Amygdala (tissue), 56 donors: ENCODE data around the gene CFTR.
A peak's percentile ranks its signal among the peaks of the same experiment; 100 is the strongest.
"Not testable (repeated sequence)": the region's sequence is repeated elsewhere in the genome, so short reads cannot be mapped to it uniquely, and the experiment has no call there.

Experiments
- DNase-seq, 56 donors: peaks; one replicate each; lab custom pipeline; 2025; lab: John Stamatoyannopoulos, UW

Gene CFTR

DNA sequence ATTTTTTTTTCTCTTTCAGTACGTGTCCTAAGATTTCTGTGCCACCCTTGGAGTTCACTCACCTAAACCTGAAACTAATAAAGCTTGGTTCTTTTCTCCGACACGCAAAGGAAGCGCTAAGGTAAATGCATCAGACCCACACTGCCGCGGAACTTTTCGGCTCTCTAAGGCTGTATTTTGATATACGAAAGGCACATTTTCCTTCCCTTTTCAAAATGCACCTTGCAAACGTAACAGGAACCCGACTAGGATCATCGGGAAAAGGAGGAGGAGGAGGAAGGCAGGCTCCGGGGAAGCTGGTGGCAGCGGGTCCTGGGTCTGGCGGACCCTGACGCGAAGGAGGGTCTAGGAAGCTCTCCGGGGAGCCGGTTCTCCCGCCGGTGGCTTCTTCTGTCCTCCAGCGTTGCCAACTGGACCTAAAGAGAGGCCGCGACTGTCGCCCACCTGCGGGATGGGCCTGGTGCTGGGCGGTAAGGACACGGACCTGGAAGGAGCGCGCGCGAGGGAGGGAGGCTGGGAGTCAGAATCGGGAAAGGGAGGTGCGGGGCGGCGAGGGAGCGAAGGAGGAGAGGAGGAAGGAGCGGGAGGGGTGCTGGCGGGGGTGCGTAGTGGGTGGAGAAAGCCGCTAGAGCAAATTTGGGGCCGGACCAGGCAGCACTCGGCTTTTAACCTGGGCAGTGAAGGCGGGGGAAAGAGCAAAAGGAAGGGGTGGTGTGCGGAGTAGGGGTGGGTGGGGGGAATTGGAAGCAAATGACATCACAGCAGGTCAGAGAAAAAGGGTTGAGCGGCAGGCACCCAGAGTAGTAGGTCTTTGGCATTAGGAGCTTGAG is at the start of gene CFTR:
Gene CFTR (plus strand): TSS at position 801 of the 830 bp plus-strand sequence. CDS start 70 bp downstream, outside the sequence.
- DNase-seq, result peak in 5 of 56 donors; percentile 0 to 25 (median 1)

DNA sequence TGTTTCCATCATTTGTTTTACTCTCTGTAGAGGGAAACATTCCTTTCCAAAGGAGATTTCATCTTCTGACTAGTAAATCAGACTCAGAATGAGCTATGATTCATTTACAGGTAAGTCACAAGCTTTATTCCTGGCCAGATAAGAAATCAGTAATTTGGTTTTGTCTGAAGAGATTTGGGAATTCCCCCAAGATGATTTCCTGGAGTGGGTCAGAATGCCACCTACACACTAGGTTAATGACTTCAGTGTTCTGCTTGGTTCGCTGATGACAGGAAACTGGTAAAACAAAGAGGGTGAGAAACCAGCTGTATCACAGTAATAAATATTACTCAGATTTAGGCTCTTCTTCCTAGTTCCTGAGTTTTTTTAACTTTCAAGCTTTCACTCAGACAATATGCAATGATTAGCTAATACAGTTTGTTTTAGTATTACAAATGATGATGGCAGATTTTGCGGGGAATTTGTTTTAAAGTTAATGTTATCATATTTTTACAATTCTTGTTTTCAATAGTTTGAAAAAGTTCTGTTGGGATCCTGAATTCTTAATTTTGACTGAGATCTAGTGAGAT is 44.3 kb upstream of the CFTR start:
- DNase-seq, result no peak

DNA sequence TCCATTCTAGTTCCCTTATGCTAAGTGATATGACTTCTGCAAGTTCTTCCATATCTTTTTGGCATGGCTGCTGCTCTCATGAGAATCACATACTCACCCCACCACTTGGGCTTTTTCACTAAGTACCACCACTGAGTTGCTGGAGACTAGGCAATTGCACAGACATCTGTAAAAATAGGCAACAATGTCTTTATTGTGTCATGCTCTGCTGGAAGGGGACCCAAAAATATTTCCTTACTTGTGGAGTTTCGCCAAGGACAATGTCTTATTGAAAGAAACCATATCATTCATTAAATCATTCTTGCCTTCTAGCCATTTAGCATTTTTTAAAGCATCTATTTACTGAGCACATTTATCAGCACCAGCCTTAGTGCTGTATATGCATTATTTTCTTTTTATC is 35.2 kb upstream of the CFTR start:
- no peak for DNase-seq

- DNase-seq, result no peak
Measured at GRCh38 chr7:117445206-117445605, 34.6 kb upstream of the CFTR start.

DNA sequence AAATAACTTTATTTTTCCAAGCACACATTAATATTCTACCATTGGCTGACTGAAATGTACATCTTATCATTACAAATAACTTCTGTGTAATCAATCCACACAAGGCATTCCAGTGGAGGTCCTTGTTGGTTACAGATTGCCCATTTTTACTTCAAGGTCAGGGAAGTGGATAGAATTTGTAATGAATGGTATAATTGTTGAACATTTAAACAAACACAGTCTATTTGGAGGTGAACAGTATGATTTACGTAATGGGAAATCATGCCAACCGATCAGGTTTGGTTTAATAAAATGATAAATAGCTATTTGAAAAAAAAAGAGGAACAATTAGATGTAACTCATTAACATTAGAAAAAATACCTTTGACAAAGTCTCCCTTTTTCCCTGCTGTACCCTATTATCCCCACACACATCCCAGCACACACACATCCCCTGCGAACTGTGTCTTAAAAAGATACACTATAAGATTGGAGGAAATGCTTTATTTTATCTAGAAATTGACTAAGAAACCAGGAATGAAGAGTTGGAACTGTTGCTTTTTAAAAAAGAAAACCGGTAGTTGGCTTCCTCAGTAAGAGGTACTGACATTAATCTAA is 33.5 kb upstream of the CFTR start:
- no peak for DNase-seq

DNA sequence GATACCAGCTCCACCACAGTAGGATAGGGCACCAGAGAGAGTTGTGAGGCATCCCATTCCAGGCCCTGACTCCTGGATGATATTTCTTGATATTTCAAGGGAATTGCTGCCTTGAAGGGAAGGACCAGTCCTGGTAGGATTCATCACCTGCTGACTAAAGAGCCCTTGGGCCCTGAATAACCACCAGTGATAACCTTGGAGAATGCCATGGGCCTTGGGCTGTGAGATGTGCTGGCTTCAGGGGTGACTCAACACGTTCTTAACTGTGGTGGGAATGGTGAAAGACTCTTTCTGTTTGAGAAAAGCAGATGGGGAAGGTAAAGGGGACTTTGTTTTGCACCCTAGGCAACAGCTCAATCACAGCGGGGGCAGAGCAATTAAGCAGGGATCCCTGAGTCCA is 31.2 kb upstream of the CFTR start:
- no peak for DNase-seq

DNA sequence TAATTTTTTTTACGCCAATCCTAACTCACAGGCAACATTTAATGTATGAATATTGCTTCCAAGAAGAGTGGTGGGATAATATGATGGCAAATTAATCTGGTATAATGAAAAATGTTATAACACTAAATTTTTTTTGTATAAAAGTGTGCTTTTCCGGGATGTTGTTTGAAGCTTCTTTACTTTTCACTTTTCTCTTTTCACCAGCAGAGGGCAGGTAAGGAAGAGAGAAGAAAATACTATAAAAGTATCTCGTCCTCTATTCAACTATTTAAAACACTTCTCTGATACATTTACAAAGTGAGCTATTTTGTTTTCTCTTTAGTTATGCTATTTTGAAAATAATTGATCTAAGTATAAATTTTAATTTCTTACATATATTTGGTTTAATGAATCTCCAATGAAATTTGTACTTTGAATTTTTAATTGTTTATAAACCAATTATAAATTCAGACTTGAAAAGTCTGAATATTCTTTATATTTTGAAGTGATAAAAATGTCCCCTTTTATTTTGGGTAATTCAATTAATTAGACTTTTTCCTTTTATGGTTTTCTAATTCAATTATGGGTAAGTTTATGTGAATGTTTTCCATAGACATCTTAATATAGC is 20.7 kb upstream of the CFTR start:
- peak in 1 of 56 donors; percentile 40 for DNase-seq

GRCh38 chr7:117459735-117460134 is 20.1 kb upstream of the CFTR start:
- no peak for DNase-seq

GRCh38 chr7:117460815-117461214 is 19.0 kb upstream of the CFTR start:
- not testable (repeated sequence) for DNase-seq

GRCh38 chr7:117468174-117468573 is 11.7 kb upstream of the CFTR start:
- no peak for DNase-seq

- peak in 2 of 56 donors; percentile 4 to 24 for DNase-seq
Measured at GRCh38 chr7:117470777-117471176, 9.0 kb upstream of the CFTR start.

GRCh38 chr7:117472335-117472734 is 7.5 kb upstream of the CFTR start:
- peak in 1 of 56 donors; percentile 11 for DNase-seq

- DNase-seq, result no peak
Measured at GRCh38 chr7:117476557-117477215, 3.1 kb upstream of the CFTR start.

GRCh38 chr7:117478836-117479224 is 995 bp upstream of the CFTR start:
- DNase-seq, result no peak

GRCh38 chr7:117480055-117480362 is 184 bp downstream of the CFTR start:
- no peak for DNase-seq

DNA sequence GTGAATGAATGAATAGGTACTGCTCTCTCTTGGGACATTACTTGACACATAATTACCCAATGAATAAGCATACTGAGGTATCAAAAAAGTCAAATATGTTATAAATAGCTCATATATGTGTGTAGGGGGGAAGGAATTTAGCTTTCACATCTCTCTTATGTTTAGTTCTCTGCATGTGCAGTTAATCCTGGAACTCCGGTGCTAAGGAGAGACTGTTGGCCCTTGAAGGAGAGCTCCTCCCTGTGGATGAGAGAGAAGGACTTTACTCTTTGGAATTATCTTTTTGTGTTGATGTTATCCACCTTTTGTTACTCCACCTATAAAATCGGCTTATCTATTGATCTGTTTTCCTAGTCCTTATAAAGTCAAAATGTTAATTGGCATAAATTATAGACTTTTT is 1.2 kb downstream of the CFTR start:
- no peak for DNase-seq

DNA sequence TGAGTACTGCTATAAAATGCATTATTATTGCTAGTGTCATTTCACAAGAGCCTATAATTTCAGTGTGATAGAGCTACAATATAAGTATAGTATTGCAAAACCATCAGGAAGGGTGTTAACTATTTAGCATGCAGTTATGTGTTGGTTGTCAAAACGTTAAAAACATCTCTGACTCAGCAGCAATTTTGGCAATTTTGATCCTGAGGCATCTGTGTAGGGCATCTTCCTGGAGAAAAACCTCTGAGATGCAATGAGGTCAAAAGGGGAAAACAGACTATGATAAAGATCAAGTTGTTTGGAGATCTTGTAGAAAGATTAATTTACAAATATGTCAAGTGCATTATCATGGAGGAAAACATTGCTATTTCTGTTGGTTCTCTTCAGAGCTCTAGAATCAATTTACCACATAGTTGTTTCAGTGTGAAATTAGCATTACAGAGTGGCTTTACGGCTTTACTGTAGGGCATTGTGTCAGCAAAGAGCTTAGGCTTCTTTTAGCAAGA is 5.3 kb downstream of the CFTR start:
- DNase-seq, result no peak

DNA sequence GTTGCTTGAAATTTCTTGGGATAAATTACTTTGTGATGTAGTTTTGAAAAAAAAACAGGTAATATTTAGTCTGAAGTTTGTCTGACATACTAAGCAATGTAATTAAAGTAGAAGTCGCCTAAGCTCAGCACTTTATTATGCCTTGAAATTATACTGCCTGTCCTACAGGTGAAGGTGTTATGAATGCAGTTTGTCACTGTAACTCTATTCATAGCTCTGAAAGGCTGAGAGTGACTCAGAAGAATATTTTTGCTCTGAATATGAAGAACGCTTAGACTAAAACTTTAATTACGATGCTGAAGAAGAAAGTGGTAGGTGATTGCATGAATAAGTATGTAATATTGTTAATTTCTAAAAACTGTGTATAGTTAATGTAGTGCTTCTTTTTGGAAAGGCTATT is 9.2 kb downstream of the CFTR start:
- DNase-seq, result no peak

- DNase-seq, result no peak
Measured at GRCh38 chr7:117489430-117489829, 9.6 kb downstream of the CFTR start.

DNA sequence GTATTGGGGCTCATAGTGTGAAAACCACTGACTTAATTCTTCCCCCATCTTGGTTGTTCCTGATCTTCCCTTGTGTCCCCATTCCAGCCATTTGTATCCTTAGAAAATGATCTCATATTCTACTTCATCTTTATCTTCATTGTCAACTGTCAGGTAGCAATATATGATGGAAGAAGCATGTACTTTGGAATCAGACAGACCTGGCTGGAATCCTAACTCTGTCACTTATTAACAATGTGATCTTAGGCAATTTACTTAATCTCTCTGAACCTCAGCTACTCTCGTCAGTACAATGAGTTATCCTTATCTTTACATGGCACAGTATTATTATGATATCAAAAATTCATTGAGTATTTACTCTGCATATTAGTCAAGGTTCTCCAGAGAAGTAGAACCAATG is 10.1 kb downstream of the CFTR start:
- DNase-seq, result no peak

DNA sequence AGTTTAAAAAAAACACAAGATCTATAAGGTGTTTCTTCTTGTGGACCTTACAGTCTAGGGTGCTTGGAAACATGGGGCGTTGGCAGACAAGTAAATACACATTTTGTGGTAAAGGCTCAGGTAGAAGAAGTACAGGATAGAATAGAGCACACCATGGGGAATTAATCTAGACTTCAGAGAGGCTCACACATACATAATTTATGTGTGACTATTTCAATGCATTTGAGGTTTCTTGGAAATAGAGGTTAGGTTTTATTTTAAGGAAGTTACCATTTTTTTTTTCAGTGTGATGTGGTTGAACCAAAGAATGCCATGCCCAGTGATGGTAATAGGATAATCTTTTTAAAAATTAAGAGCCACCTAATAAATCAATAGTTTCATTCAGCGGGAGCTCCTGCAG is 12.8 kb downstream of the CFTR start:
- DNase-seq, result no peak
